Esophagus muscularis mucosa (tissue), 4 donors: ENCODE results near the gene JAK2. TPM values are rescaled to one million over a fixed set of nuclear protein-coding genes. Genes with fewer than 3 reads are reported as not detected.
A peak's percentile ranks its signal among the peaks of the same experiment; 100 is the strongest.

Source experiments
- DNase-seq: peaks from one replicate; pipeline ENCODE4 v3.0.0-alpha.2; 2017; ENCODE audit errors: extremely low spot score
- H3K27ac ChIP-seq, 4 donors: fragments of 200-600 bp; sonication (generic); replicated peaks in 1 of 4; 1 replicate in 3 of 4; 2 replicates in 1 of 4; pipeline ENCODE4 v1.5.1; 2016 to 2019; ENCODE audit warnings: mild to moderate bottlenecking in 1 of 4
- H3K27me3 ChIP-seq, 4 donors: fragments of 200-600 bp; sonication (generic); one replicate each; pipeline versions ENCODE4 v1.5.1 to v1.6.0; 2016 to 2019
- H3K36me3 ChIP-seq, 4 donors: fragments of 200-600 bp; sonication (generic); one replicate each; pipeline ENCODE4 v1.5.1; 2016 to 2019
- H3K4me1 ChIP-seq, 4 donors: fragments of 200-600 bp; sonication (generic); one replicate each; pipeline ENCODE4 v1.5.1; 2016 to 2019
- H3K4me3 ChIP-seq, 4 donors: fragments of 200-600 bp; sonication (generic); 1 replicate in 2 of 4; 2 replicates in 2 of 4; pipeline ENCODE4 v1.5.1; 2016 to 2019; ENCODE audit warnings: mild to moderate bottlenecking in 4 of 4, moderate library complexity in 1 of 4
- H3K9me3 ChIP-seq, 4 donors: fragments of 200-600 bp; sonication (generic); 1 replicate in 3 of 4; 2 replicates in 1 of 4; pipeline ENCODE4 v1.5.1; 2016 to 2019
- EP300 ChIP-seq: sonication (generic); formaldehyde crosslinking; IDR thresholded peaks from one replicate; pipeline ENCODE4 v1.6.1; 2017; ENCODE audit warnings: antibody characterized with exemption
- POLR2A ChIP-seq: fragments of 450-650 bp; IDR thresholded peaks from one replicate; pipeline ENCODE4 v1.6.1; 2017; ENCODE audit warnings: antibody characterized with exemption, moderate library complexity, mild to moderate bottlenecking, low read depth
- POLR2AphosphoS5 ChIP-seq, 2 donors: sonication (generic); formaldehyde crosslinking; IDR thresholded peaks; one replicate each; pipeline ENCODE4 v1.6.1; 2017; ENCODE audit warnings: antibody characterized with exemption in 2 of 2
- WGBS: methylation state at CpG from one replicate; pipeline ENCODE4 v1.1.5; 2018; 5-methylcytosine and 5-hydroxymethylcytosine counted together
- intact Hi-C: fragments of 100-400 bp; cut with DNase I; formaldehyde crosslinking; loops from one replicate; pipeline ENCODE4 v1.15.1; 2023
- total RNA-seq, 4 donors: library from RNA; depleted of rRNA; stranded (reverse); fragments of >200 nt; gene quantifications; one replicate each; pipeline versions ENCODE4 v1.1.0 to v1.2.1, GENCODE V29; 2016
- TF ChIP-seq, protein P1 (sequence below), 3 experiments: fragments of 200-600 bp in 2 of 3; fragments of 450-650 bp in 1 of 3; sonication (generic) in 2 of 3; IDR thresholded peaks; one replicate each; pipeline ENCODE4 v1.5.1; 2017 to 2019; ENCODE audit warnings: antibody characterized with exemption in 3 of 3, mild to moderate bottlenecking in 2 of 3, moderate library complexity in 1 of 3

The JAK2 gene
- total RNA-seq, 4 donors from 2014 or later, result 27.0 to 47.8 (median 35.1) TPM

DNA sequence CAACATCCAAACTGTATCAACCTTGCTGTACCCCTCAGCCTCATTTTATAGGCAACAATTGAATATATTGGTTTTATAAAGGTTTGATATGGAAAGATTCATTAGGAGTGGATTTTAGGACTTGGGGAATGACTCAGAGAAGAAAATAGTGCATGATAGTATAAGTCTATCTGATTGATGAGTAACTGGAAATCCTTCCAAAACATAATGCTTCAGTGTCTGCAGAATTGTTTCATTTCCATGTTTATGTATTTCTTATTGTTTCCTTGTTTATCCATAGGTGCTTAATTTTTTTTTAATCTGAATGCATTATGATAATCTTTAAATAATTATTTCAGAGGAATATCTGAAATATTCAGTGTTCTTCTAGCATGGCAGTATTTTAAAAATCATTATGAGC lies 12.6 kb downstream of the JAK2 start:
- TF ChIP-seq, protein P1, sequence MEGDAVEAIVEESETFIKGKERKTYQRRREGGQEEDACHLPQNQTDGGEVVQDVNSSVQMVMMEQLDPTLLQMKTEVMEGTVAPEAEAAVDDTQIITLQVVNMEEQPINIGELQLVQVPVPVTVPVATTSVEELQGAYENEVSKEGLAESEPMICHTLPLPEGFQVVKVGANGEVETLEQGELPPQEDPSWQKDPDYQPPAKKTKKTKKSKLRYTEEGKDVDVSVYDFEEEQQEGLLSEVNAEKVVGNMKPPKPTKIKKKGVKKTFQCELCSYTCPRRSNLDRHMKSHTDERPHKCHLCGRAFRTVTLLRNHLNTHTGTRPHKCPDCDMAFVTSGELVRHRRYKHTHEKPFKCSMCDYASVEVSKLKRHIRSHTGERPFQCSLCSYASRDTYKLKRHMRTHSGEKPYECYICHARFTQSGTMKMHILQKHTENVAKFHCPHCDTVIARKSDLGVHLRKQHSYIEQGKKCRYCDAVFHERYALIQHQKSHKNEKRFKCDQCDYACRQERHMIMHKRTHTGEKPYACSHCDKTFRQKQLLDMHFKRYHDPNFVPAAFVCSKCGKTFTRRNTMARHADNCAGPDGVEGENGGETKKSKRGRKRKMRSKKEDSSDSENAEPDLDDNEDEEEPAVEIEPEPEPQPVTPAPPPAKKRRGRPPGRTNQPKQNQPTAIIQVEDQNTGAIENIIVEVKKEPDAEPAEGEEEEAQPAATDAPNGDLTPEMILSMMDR (IDR thresholded peaks at IDR 0.05), result no peak
- no peaks in the 10 kb centered on the region for H3K27me3 ChIP-seq
- intact Hi-C loops, result no loop called here
- peaks cover 0 to 5% (median 2%) of the 10 kb centered on the region in 4 donors for H3K9me3 ChIP-seq
- H3K4me3 ChIP-seq, result no peak overlapping the region
- no peak overlapping the region for H3K27ac ChIP-seq
- peaks cover 2 to 20% (median 6%) of the 10 kb centered on the region in 4 donors for H3K36me3 ChIP-seq
- DNase-seq, result no peak
- H3K4me1 ChIP-seq, result peaks cover 0 to 17% (median 13%) of the 10 kb centered on the region in 4 donors

DNA sequence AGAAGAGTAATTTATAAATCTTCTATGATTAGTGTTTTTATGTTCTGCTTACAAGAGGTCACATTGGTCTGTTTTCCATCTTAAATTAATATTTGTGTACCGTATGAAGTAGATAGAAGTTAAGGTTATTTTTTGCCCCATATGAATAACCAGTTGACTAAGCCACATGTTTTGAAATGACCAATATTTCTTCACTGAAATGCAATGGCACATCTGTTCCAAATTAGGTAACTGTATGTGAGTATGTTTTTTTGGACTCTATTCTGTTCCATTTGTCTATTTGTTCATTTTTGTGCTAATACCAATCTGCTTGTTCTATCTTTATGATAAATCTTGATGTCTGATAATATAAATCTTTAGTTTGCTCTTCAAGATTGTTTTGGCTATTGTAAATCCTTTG lies 17.7 kb downstream of the JAK2 start:
- Histone ChIP-seq H3K9me3 (peaks cover 0 to 11% (median 5%) of the 10 kb centered on the region in 4 donors), H3K27me3 (no peaks in the 10 kb centered on the region), H3K27ac (no peak overlapping the region), H3K4me1 (no peaks in the 10 kb centered on the region), H3K36me3 (peaks cover 0 to 5% (median 0%) of the 10 kb centered on the region in 4 donors), H3K4me3 (no peak overlapping the region)
- TF ChIP-seq POLR2A, result no peak
- TF ChIP-seq, protein P1 (IDR thresholded peaks at IDR 0.05), result no peak
- no peak for TF ChIP-seq POLR2AphosphoS5 (IDR thresholded peaks at IDR 0.05)
- no peak for TF ChIP-seq EP300
- intact Hi-C loops, result no loop called here
- WGBS, result 59% methylated on average over 1 of the region's 1 CpG
- no peak for DNase-seq

DNA sequence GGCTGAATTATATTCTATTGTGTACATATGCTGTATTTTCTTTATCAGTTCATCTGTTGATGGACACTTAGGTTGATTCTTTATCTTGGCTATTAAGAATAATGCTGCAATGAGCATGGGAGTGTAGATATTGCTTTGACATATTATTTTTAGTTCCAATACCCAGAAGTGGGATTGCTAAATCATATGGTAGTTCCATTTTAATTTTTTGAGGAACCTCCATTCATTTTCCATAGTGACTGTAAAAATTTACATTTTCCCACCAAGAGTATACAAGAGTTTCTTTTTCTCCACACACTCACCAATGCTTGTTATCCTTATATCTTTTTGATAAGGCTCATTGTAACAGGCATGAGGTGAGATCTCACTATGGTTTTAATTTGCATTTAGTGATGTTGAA lies 19.4 kb downstream of the JAK2 start:
- Histone ChIP-seq H3K9me3 (peaks cover 0 to 11% (median 5%) of the 10 kb centered on the region in 4 donors), H3K36me3 (peaks cover 0 to 3% (median 0%) of the 10 kb centered on the region in 4 donors), H3K27ac (no peak overlapping the region), H3K27me3 (no peaks in the 10 kb centered on the region), H3K4me3 (no peak overlapping the region), H3K4me1 (peaks cover 0 to 16% (median 15%) of the 10 kb centered on the region in 4 donors)
- DNase-seq, result no peak
- intact Hi-C loops, result no loop called here
- no peak for TF ChIP-seq POLR2A
- no peak for TF ChIP-seq POLR2AphosphoS5 (IDR thresholded peaks at IDR 0.05)
- no peak for TF ChIP-seq EP300
- TF ChIP-seq, protein P1 (IDR thresholded peaks at IDR 0.05), result no peak

DNA sequence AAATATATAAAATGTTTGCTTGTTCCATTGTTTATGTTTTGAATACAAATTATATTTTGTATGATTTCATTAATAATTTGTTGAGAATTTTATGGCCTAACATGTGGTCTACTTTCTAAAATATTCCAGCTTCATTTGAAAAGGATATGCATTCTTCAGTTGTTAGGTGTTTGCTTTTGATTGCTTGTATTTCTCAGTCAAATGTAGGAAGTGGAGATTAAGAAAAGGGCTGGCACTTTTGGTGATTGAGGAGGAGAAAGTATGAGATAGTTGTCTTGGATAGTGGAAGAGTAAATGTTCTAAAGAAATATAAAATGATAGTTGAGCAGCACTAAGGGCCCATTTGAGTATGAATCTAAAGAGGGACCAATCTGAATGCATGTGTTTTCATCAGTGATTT lies 23.1 kb downstream of the JAK2 start:
- H3K36me3 ChIP-seq, result no peaks in the 10 kb centered on the region
- intact Hi-C loops, result no loop called here
- H3K9me3 ChIP-seq, result peaks cover 0 to 6% (median 3%) of the 10 kb centered on the region in 4 donors
- no peaks in the 10 kb centered on the region for H3K27me3 ChIP-seq
- no peak overlapping the region for H3K27ac ChIP-seq
- DNase-seq, result no peak
- peaks cover 8 to 47% (median 35%) of the 10 kb centered on the region in 4 donors for H3K4me1 ChIP-seq
- no peak for TF ChIP-seq POLR2AphosphoS5 (IDR thresholded peaks at IDR 0.05)
- TF ChIP-seq, protein P1 (IDR thresholded peaks at IDR 0.05), result no peak
- no peak for TF ChIP-seq POLR2A
- TF ChIP-seq EP300, result no peak
- H3K4me3 ChIP-seq, result no peak overlapping the region

DNA sequence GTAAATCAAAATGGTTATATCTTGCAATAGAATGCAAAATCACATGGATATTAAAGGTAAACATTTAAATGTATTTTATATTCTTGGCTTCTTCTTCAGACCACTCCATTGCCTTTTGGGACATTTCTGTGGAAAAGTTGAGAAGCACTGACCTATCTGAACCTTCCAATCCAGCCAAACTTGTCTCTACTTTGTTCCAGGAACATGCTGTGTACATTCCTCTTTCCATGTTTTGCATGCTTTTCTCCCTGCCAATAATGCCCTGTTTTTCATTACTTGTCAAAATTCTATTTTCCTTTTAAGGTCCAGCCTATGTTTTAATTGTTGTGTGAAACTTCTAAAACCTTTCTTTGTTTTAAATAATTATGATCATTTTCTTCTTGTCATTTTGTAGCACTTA lies 28.3 kb downstream of the JAK2 start:
- intact Hi-C loops, result no loop called here
- Histone ChIP-seq H3K4me3 (peak overlapping the region in 1 of 4 donors; percentile 14), H3K9me3 (peaks cover 0 to 4% (median 0%) of the 10 kb centered on the region in 4 donors), H3K27ac (peak overlapping the region; percentile 50 to 70 (median 64)), H3K4me1 (peaks cover 11 to 73% (median 60%) of the 10 kb centered on the region in 4 donors), H3K27me3 (no peaks in the 10 kb centered on the region), H3K36me3 (no peaks in the 10 kb centered on the region)
- DNase-seq, result no peak
- no peak for TF ChIP-seq POLR2A
- peak; percentile 23 to 87 for TF ChIP-seq POLR2AphosphoS5 (IDR thresholded peaks at IDR 0.05)
- peak; percentile 19 for TF ChIP-seq EP300
- TF ChIP-seq, protein P1 (IDR thresholded peaks at IDR 0.05), result no peak
